Liver (tissue), 9 donors: ENCODE results near the gene UCN2. TPM values are rescaled to one million over a fixed set of nuclear protein-coding genes. Genes with fewer than 3 reads are reported as not detected.

ENCODE experiments used
- DNase-seq: peaks from one replicate; pipeline ENCODE4 v3.0.0-alpha.2; 2017; ENCODE audit warnings: low spot score
- H3K27ac ChIP-seq, 2 donors: one replicate each; pipeline ENCODE4 v1.7.0; 2013; ENCODE audit warnings: inconsistent platforms in 2 of 2, low read length in 2 of 2, control low read depth in 1 of 2, low read depth in 1 of 2, mild to moderate bottlenecking in 1 of 2
- H3K27me3 ChIP-seq, 4 donors: one replicate each; pipeline versions ENCODE4 v1.6.1 to v1.7.0; 2013; ENCODE audit warnings: low read length in 3 of 4, inconsistent platforms in 1 of 4, mild to moderate bottlenecking in 1 of 4, moderate library complexity in 1 of 4; ENCODE audit not compliant: control insufficient read depth in 4 of 4, insufficient read depth in 4 of 4
- H3K36me3 ChIP-seq, 4 donors: one replicate each; pipeline versions ENCODE4 v1.6.1 to v1.7.0; 2013; ENCODE audit warnings: low read length in 3 of 4, mild to moderate bottlenecking in 3 of 4, low read depth in 1 of 4, moderate library complexity in 1 of 4; ENCODE audit not compliant: control insufficient read depth in 4 of 4, insufficient read depth in 3 of 4
- H3K4me1 ChIP-seq, 4 donors: one replicate each; pipeline versions ENCODE4 v1.6.1 to v1.7.0; 2013; ENCODE audit warnings: low read length in 3 of 4, mild to moderate bottlenecking in 3 of 4, moderate library complexity in 1 of 4; ENCODE audit not compliant: control insufficient read depth in 4 of 4, insufficient read depth in 4 of 4
- H3K4me3 ChIP-seq, 3 donors: one replicate each; pipeline versions ENCODE4 v1.6.1 to v1.7.0; 2013; ENCODE audit warnings: low read length in 3 of 3, control low read depth in 1 of 3, low read depth in 1 of 3, mild to moderate bottlenecking in 1 of 3
- H3K9ac ChIP-seq, 2 donors: one replicate each; pipeline ENCODE4 v1.7.0; 2013; ENCODE audit warnings: low read length in 2 of 2, mild to moderate bottlenecking in 2 of 2, moderate library complexity in 2 of 2, control low read depth in 1 of 2, low read depth in 1 of 2
- H3K9me3 ChIP-seq, 4 donors: one replicate each; pipeline versions ENCODE4 v1.6.1 to v1.7.0; 2013; ENCODE audit warnings: low read length in 3 of 4; ENCODE audit not compliant: control insufficient read depth in 4 of 4
- ATF3 ChIP-seq: IDR thresholded peaks from 2 replicates; pipeline ENCODE4 v1.6.1; 2016; ENCODE audit warnings: antibody characterized with exemption
- CTCF ChIP-seq: fragments of 150-350 bp; IDR thresholded peaks from 2 replicates; pipeline ENCODE4 v1.5.1; 2017; ENCODE audit warnings: improper control_type of control experiment, low read depth, low read length; ENCODE audit not compliant: missing input control
- EGR1 ChIP-seq, 2 donors: IDR thresholded peaks; 2 replicates each; pipeline ENCODE4 v1.6.1; 2016 to 2018; ENCODE audit warnings: antibody characterized with exemption in 2 of 2, low read depth in 2 of 2
- FOXA1 ChIP-seq: IDR thresholded peaks from 2 replicates; pipeline ENCODE4 v1.6.1; 2016; ENCODE audit warnings: antibody characterized with exemption
- FOXA2 ChIP-seq: IDR thresholded peaks from 2 replicates; pipeline ENCODE4 v1.6.1; 2016; ENCODE audit warnings: antibody characterized with exemption
- HNF4A ChIP-seq, 2 donors: conservative IDR thresholded peaks; 2 replicates each; pipeline ENCODE4 v1.6.1; 2016; ENCODE audit warnings: antibody characterized with exemption in 2 of 2, mild to moderate bottlenecking in 2 of 2
- HNF4G ChIP-seq: IDR thresholded peaks from 2 replicates; pipeline ENCODE4 v1.6.1; 2016; ENCODE audit warnings: antibody characterized with exemption
- JUND ChIP-seq, 2 donors: IDR thresholded peaks; 2 replicates each; pipeline ENCODE4 v1.6.1; 2016; ENCODE audit warnings: antibody characterized with exemption in 2 of 2
- NR2F2 ChIP-seq: IDR thresholded peaks from 2 replicates; pipeline ENCODE4 v1.6.1; 2016; ENCODE audit warnings: antibody characterized with exemption
- RAD21 ChIP-seq, 2 donors: IDR thresholded peaks; 2 replicates each; pipeline ENCODE4 v1.6.1; 2016; ENCODE audit warnings: antibody characterized with exemption in 2 of 2, mild to moderate bottlenecking in 2 of 2
- REST ChIP-seq: IDR thresholded peaks from 2 replicates; pipeline ENCODE4 v1.6.1; 2016; ENCODE audit warnings: antibody characterized with exemption, mild to moderate bottlenecking
- SP1 ChIP-seq: IDR thresholded peaks from 2 replicates; pipeline ENCODE4 v1.6.1; 2018; ENCODE audit warnings: antibody characterized with exemption, mild to moderate bottlenecking
- TAF1 ChIP-seq: conservative IDR thresholded peaks from 2 replicates; pipeline ENCODE4 v1.6.1; 2016; ENCODE audit warnings: antibody characterized with exemption, mild to moderate bottlenecking
- YY1 ChIP-seq: IDR thresholded peaks from 2 replicates; pipeline ENCODE4 v1.6.1; 2016; ENCODE audit warnings: antibody characterized with exemption, mild to moderate bottlenecking
- ZBTB33 ChIP-seq: IDR thresholded peaks from 2 replicates; pipeline ENCODE4 v1.6.1; 2016; ENCODE audit warnings: antibody characterized with exemption
- WGBS: extraction: QIAGEN DNeasy Blood & Tissue Kit; methylation state at CpG from one replicate; pipeline ENCODE4 v1.1.7; 2013; 5-methylcytosine and 5-hydroxymethylcytosine counted together
- polyA plus RNA-seq, 2 donors: library from polyadenylated mRNA; stranded (reverse) in 1 of 2; unstranded in 1 of 2; fragments of 200-250 nt in 1 of 2; fragments of >200 nt in 1 of 2; fragmentation: Nextera tagmentation in 1 of 2; extraction: Ambion mirVana in 1 of 2; gene quantifications; one replicate each; pipeline versions ENCODE4 v1.2.1 to v1.2.3, GENCODE V29; 2013 to 2015
- total RNA-seq, 2 donors: library from RNA; depleted of rRNA; stranded (reverse); fragments of >200 nt; gene quantifications; one replicate each; pipeline ENCODE4 v1.2.3, GENCODE V29; 2014
- donor health status: healthy.
- donor health status: healthy.
- donor health status: healthy.
- donor health status: healthy.
- donor health status: healthy.

UCN2 gene
- total and polyA plus RNA-seq, 4 donors = 0.08 TPM; not detected in 3

- Histone ChIP-seq H3K4me3 (no peak overlapping the region), H3K9ac (no peak overlapping the region), H3K4me1 (peaks cover 0 to 3% (median 0%) of the 10 kb centered on the region in 4 donors), H3K27me3 (no peaks in the 10 kb centered on the region), H3K9me3 (no peaks in the 10 kb centered on the region), H3K36me3 (no peaks in the 10 kb centered on the region), H3K27ac (no peak overlapping the region)
- 86% methylated on average over 8 of the region's 8 CpGs for WGBS
- TF ChIP-seq SP1 (no peak), HNF4G (no peak), ZBTB33 (no peak), ATF3 (no peak), FOXA2 (no peak), JUND (IDR thresholded peaks at IDR 0.05) (no peak)
- DNase-seq = no peak
These were observed 21.8 kb upstream of the UCN2 start for GRCh38 chr3:48585411-48585810.

- no peak for DNase-seq
- H3K27ac ChIP-seq = no peak overlapping the region
- H3K9me3 ChIP-seq = no peaks in the 10 kb centered on the region
- H3K27me3 ChIP-seq = no peaks in the 10 kb centered on the region
- H3K9ac ChIP-seq = no peak overlapping the region
- no peaks in the 10 kb centered on the region for H3K36me3 ChIP-seq
- peaks cover 0 to 3% (median 0%) of the 10 kb centered on the region in 4 donors for H3K4me1 ChIP-seq
- H3K4me3 ChIP-seq = no peak overlapping the region
- 91% methylated on average over 9 of the region's 9 CpGs for WGBS
- TF ChIP-seq SP1 (no peak), CTCF (no peak), ZBTB33 (no peak), HNF4G (no peak), JUND (IDR thresholded peaks at IDR 0.05) (no peak), ATF3 (no peak), HNF4A (conservative IDR thresholded peaks at IDR 0.05) (no peak), TAF1 (no peak), NR2F2 (no peak), EGR1 (IDR thresholded peaks at IDR 0.05; ENCODE audit: low read depth in 2 of 2) (no peak), REST (no peak), FOXA1 (no peak), RAD21 (IDR thresholded peaks at IDR 0.05) (no peak), YY1 (no peak)
These were observed 21.3 kb upstream of the UCN2 start for GRCh38 chr3:48584836-48585235.
